Fibroblast of pulmonary artery (primary cell): ENCODE results near the gene DR1.

ENCODE experiments used
- DNase-seq: peaks from one replicate; pipeline ENCODE4 v3.0.0-alpha.2; 2010; ENCODE audit warnings: low read depth
- H3K4me3 ChIP-seq: replicated peaks from 2 replicates; pipeline ENCODE4 v1.5.1; 2011; ENCODE audit warnings: low read depth, mild to moderate bottlenecking, control low read depth, low read length, moderate library complexity
- CTCF ChIP-seq: IDR thresholded peaks from 2 replicates; pipeline ENCODE4 v1.5.1; 2011; ENCODE audit warnings: mild to moderate bottlenecking, control low read depth, low read length, inconsistent platforms; ENCODE audit errors: missing control alignments

The DR1 gene

GRCh38 chr1:93354749-93355148, 9.0 kb downstream of the DR1 start:
- H3K4me3 ChIP-seq: no peak overlapping the region
- no peak for DNase-seq
- no peak for TF ChIP-seq CTCF

- DNase-seq: no peak
- TF ChIP-seq CTCF: no peak
- H3K4me3 ChIP-seq: no peak overlapping the region
These were observed 11.5 kb downstream of the DR1 start for GRCh38 chr1:93357242-93357641.

- TF ChIP-seq CTCF: no peak
- no peak for DNase-seq
- H3K4me3 ChIP-seq: no peak overlapping the region
These were observed 12.6 kb downstream of the DR1 start for GRCh38 chr1:93358293-93358692.

- H3K4me3 ChIP-seq: no peak overlapping the region
- TF ChIP-seq CTCF: no peak
- DNase-seq: no peak
These were observed 14.4 kb downstream of the DR1 start for GRCh38 chr1:93360111-93360510.

GRCh38 chr1:93362237-93362636, 16.5 kb downstream of the DR1 start:
- no peak for TF ChIP-seq CTCF
- no peak for DNase-seq
- H3K4me3 ChIP-seq: no peak overlapping the region

- no peak overlapping the region for H3K4me3 ChIP-seq
- TF ChIP-seq CTCF: no peak
- no peak for DNase-seq
These were observed 20.1 kb downstream of the DR1 start for GRCh38 chr1:93365813-93366212.

- TF ChIP-seq CTCF: no peak
- no peak for DNase-seq
- no peak overlapping the region for H3K4me3 ChIP-seq
These were observed 24.0 kb downstream of the DR1 start for GRCh38 chr1:93369734-93370133.
